ENCODE data around the gene AGO3. TPM values are rescaled to one million over a fixed set of nuclear protein-coding genes. Genes with fewer than 3 reads are reported as not detected.

The AGO3 gene
- total RNA-seq, 2 experiments from 2014 or later: 22.5 to 42.0 TPM

DNA sequence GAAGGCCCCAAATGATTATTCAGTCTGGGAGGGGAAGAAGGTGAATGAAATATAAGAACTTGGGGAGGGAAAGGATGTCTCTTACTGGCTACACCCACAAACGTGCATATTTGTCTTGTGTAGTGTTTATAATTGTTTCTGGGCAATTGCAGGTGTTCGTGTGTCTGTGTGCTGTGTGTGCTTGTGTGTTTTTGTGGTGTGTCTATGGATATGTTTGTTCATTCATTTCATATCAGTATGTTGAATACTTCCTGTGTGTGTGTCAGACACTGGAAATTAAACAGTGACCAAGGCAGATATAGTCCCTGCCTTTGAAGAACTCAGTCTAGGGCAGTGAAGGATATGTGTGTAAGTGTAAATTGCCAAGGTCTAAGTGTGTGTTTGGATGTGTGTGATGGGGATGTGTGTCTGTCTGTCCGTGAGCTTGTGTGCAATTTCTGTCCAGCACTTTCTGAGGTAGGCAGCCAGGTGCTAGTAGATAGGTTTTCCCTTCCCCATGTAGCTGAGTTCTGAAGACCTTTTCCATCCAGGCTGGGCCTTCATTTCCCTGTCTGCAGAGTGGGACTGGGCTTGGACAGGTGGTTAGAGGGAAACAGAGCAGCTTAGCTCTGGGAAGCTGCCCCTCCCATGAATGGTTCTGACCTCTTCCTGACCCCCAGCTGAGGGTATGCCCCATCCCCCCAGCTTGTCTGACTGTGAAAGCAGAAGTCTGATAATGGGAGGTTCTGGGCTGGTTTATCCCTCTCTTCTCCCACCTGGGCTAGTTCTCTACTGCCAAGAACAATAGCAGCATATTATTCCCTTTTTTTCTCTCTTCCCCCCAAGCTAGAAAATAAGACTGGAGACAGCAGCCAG, 44.1 kb upstream of the AGO3 start:
- POLR2A ChIA-PET: interaction anchor here (0.5 to 1.1 kb wide), 4 partner anchors 13 to 193 kb away, joined by 3 to 5 read pairs (median 4); no protein-coding TSS in a partner anchor
- peak; percentile 60 for DNase-seq (ENCODE audit: low spot score)
- H3K4me1 ChIP-seq (ENCODE audit: insufficient read depth, low read length, poor library complexity, severe bottlenecking): peaks cover 43% of the 10 kb centered on the region
- no peak overlapping the region; the same call in 1 of the 2 replicates for H2AFZ ChIP-seq (ENCODE audit: low read length)
- peak overlapping the region; percentile 61 for H3K27ac ChIP-seq (ENCODE audit: low read depth, low read length, poor library complexity, severe bottlenecking)
- no peak for TF ChIP-seq EZH2phosphoT487 (IDR thresholded peaks at IDR 0.05; ENCODE audit: borderline replicate concordance, low read depth, low read length)
- TF ChIP-seq, protein P1, sequence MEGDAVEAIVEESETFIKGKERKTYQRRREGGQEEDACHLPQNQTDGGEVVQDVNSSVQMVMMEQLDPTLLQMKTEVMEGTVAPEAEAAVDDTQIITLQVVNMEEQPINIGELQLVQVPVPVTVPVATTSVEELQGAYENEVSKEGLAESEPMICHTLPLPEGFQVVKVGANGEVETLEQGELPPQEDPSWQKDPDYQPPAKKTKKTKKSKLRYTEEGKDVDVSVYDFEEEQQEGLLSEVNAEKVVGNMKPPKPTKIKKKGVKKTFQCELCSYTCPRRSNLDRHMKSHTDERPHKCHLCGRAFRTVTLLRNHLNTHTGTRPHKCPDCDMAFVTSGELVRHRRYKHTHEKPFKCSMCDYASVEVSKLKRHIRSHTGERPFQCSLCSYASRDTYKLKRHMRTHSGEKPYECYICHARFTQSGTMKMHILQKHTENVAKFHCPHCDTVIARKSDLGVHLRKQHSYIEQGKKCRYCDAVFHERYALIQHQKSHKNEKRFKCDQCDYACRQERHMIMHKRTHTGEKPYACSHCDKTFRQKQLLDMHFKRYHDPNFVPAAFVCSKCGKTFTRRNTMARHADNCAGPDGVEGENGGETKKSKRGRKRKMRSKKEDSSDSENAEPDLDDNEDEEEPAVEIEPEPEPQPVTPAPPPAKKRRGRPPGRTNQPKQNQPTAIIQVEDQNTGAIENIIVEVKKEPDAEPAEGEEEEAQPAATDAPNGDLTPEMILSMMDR (conservative IDR thresholded peaks at IDR 0.05; ENCODE audit: low read length): no peak
- no TSS peak for BruUV-seq (replicated peaks)
- intact Hi-C loops (cut with micrococcal nuclease; ENCODE audit: unreplicated experiment): no loop called here
- CTCF ChIA-PET (ENCODE audit: unreplicated experiment): interaction anchor here (0.6 kb wide), 1 partner anchor 26 kb away, joined by 3 read pairs; no protein-coding TSS in a partner anchor
- H3K9me2 ChIP-seq (ENCODE audit: insufficient read depth, low read length): no peaks in the 10 kb centered on the region
- peaks cover 14% of the 10 kb centered on the region for H3K36me3 ChIP-seq (ENCODE audit: insufficient read depth, low read length)
- H3K4me3 ChIP-seq (ENCODE audit: low read depth, low read length, poor library complexity, severe bottlenecking): peak overlapping the region; percentile 27
- peak overlapping the region; percentile 73 for H3K4me2 ChIP-seq (ENCODE audit: low read length)
- H3K9me3 ChIP-seq (ENCODE audit: low read length): no peaks in the 10 kb centered on the region
- peaks cover 37% of the 10 kb centered on the region; the same call in 1 of the 2 replicates for H3K79me2 ChIP-seq (ENCODE audit: insufficient read depth, low read depth, low read length)
- H4K20me1 ChIP-seq (ENCODE audit: insufficient read depth, low read length): no peaks in the 10 kb centered on the region

DNA sequence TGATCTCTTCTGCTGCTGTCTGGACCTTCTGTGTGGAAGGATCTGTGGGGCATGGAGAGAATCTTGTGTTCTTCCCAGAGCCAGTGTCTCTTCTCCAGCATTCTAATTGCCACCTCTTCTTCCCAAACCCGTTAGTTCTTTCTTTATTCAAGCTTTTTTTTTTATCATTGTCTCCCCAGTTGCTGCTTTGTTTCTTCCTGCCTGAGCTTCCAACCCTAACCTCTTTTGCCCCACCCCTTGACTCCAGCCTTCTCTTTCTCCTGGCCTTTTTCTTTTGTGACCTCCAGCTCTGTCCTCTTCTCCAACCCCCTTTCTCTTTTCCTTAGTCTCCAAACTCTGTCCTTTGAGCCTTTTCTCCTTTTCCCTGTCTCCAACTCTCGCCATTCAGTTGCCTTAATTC, 43.4 kb upstream of the AGO3 start:
- H4K20me1 ChIP-seq (ENCODE audit: insufficient read depth, low read length): no peaks in the 10 kb centered on the region
- TF ChIP-seq, protein P1 (conservative IDR thresholded peaks at IDR 0.05; ENCODE audit: low read length): no peak
- no peak for TF ChIP-seq EZH2phosphoT487 (IDR thresholded peaks at IDR 0.05; ENCODE audit: borderline replicate concordance, low read depth, low read length)
- POLR2A ChIA-PET: interaction anchor here (1.1 kb wide), 2 partner anchors 12 to 14 kb away, joined by 3 to 5 read pairs; no protein-coding TSS in a partner anchor
- H3K27ac ChIP-seq (ENCODE audit: low read depth, low read length, poor library complexity, severe bottlenecking): peak overlapping the region; percentile 61
- DNase-seq (ENCODE audit: low spot score): no peak
- H3K4me1 ChIP-seq (ENCODE audit: insufficient read depth, low read length, poor library complexity, severe bottlenecking): peaks cover 43% of the 10 kb centered on the region
- peak overlapping the region; percentile 73 for H3K4me2 ChIP-seq (ENCODE audit: low read length)
- H3K9me3 ChIP-seq (ENCODE audit: low read length): no peaks in the 10 kb centered on the region
- no TSS peak for BruUV-seq (replicated peaks)
- intact Hi-C loops (cut with micrococcal nuclease; ENCODE audit: unreplicated experiment): no loop called here
- CTCF ChIA-PET (ENCODE audit: unreplicated experiment): no interaction called here
- H3K9me2 ChIP-seq (ENCODE audit: insufficient read depth, low read length): no peaks in the 10 kb centered on the region
- H3K4me3 ChIP-seq (ENCODE audit: low read depth, low read length, poor library complexity, severe bottlenecking): peak overlapping the region; percentile 27
- peaks cover 37% of the 10 kb centered on the region; the same call in 1 of the 2 replicates for H3K79me2 ChIP-seq (ENCODE audit: insufficient read depth, low read depth, low read length)
- H2AFZ ChIP-seq (ENCODE audit: low read length): no peak overlapping the region
- peaks cover 18% of the 10 kb centered on the region for H3K36me3 ChIP-seq (ENCODE audit: insufficient read depth, low read length)
